ENCODE measurements around the gene WNK2.

WNK2 gene

DNA sequence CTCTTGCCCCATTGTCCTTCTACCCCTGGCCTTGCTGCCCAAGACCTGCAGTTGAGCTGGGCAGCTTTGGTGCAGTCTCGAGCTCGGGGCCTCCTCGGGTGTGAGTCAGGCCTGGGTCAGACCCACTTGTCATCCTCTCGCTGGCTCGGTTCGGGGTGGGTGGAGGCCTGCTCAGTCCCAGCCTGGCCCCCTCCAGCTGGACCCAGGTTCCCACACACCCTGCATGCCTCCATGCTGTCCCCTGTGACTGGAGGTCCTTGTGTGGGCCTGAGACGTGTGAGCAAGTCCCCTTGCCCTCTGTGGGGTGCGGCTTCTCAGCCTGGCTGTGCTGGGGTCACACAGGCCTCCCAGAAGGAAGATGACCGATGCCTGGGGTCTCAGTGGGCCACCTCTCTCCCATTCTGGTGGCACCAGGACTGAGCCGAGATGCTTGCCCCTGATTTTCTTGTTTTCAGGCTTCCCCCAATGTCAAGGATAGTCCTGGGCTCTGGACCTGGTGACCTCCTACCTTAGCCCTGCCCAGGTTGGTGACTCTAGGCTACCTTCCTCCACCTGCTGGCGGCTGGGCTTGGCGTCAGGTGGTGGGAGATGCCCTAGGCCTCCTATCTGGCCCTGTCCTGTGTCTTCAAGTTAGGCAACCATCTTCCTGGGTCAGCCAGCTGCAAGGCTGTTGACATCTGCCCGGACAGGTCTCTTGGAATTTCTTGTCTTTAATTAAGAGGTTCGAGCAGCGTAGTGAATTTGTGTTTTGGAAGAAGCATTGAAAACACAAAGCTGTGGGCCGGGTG, 15.1 kb downstream of the WNK2 start:
- DNase-seq (ENCODE audit: low spot score) (no peak), FAIRE-seq (no peak)

DNA sequence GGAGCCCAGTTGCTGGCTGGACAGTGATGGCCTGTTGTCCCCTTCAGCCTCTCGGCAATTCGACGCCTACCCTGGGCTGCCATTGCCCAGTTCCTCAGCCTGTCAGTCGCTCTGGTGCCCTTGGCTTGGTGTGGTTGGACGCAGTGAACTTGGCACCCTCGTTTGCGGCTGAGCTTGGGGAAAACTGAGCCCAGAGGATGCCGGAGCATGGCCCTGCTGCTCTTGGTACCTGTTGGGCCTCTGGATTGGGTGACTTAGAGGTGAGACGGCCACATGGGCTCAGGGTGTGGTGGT, 16.5 kb downstream of the WNK2 start:
- DNase-seq (ENCODE audit: low spot score) (no peak), FAIRE-seq (no peak)

DNA sequence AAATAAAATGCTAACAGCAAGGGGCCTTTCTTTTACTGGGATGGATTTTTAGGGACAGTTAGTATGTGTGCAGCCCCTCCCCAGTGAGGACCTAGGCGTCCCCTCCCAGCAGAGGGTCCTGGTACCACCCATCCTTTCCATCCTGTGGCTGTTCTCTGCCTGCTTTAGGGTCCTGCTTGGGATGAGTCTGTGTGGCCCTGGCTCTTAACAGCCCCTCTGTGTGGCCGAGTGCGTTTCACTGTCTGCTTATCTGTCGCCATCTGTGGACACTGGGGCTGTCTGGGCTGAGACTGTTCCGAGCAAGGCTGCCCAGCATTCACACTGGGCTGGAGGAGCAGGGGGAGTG, 17.0 kb downstream of the WNK2 start:
- FAIRE-seq (no peak), DNase-seq (ENCODE audit: low spot score) (no peak)

DNA sequence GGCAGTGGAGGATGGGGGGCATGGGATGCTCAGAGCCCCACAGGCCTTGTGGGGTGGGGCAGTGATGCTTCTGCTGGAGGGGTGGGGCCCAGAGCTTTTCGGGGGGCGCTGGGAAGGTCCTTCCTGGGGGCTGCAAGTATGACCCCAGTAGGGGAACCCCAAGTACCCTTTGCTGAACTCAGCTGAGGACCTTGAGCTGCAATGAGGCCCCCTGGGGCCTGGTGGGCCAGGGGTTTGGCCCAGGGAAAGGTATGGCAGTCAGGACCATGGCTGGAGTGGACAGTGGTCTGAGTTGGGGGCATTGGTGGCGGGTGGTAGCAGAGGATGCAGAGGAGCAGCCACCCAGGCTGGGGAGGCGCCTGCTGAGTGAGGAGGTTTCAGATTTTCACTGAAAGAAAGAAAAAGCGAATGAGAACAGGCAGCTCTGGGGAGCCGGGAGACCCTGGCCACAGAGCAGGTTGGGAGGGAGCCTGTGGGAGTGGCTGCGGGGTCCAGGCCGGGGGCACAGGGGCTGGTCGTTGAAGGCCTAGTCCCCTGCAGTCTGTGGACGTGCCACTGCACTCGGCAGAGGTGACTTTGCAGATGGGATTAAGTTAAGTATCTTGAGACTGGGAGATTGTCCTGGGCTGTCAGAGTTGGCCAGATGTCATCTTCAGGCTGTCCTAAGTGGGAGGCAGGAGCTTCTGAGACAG, 19.2 kb downstream of the WNK2 start:
- FAIRE-seq (no peak), DNase-seq (ENCODE audit: low spot score) (no peak)

DNA sequence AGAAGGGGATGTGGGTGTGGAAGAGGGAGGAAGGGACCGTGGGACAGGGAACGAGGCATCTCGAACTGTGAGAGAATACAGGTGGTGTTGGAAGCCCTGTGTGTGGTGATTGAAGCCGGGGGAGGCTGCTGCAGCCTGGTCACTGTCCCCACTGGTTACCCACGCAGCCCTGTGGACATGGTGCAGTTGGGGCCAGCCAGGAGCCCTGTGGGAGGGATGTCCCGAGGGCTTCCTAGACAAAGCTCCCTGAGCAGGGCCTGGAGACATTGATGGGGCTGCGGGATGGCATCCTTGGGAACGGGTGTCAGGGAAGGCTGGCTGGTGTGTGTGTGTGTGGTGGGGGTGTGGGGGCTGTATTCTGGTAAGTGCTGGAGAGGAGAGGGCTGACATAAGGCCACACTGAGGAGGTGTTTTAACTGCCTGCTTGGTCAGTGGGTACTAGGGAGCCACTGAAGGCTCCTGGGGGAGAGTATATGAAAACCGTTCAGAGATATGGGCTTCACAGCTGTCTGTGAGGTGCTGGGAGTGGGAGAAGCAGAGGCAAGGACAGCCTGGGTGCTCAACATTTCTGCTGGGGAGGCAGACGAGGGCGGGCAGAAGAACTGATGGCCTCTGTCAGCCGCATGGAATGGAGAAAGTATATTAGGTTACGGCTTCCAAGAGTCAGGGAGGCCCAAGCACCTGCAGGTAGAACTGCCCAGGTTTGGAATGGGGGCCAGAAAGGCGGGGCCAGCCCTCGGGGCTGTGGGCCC, 20.0 kb downstream of the WNK2 start:
- DNase-seq (ENCODE audit: low spot score): no peak
- no peak for FAIRE-seq

DNA sequence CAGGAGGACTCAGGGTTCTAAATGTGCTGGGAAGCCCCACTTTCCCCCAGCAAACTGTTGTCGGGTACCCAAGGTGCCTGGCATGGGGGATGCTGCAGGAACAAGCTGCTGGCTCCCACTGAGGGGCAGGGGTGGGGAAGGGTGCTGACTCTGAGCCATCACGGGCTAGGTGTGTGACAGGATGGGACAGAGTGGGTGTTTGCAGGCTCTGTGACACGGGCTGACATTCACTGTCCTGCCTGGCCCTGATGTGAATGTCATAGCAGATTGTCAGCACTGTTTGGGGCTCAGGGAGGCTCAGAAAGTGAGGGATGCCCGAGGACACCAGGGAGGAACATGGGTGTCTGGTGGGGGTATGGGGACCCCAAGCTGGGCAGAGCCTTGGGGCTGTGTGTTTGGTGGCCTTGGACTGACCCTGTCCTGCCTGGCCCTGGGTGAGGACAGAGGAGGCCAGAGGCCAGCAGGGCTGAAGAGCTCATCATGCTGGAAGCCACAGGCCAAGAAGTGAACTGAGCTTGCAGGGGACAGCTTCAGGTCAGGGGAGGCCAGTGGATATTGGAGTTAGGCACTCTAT, 20.6 kb downstream of the WNK2 start:
- DNase-seq (ENCODE audit: low spot score) (no peak), FAIRE-seq (no peak)

DNA sequence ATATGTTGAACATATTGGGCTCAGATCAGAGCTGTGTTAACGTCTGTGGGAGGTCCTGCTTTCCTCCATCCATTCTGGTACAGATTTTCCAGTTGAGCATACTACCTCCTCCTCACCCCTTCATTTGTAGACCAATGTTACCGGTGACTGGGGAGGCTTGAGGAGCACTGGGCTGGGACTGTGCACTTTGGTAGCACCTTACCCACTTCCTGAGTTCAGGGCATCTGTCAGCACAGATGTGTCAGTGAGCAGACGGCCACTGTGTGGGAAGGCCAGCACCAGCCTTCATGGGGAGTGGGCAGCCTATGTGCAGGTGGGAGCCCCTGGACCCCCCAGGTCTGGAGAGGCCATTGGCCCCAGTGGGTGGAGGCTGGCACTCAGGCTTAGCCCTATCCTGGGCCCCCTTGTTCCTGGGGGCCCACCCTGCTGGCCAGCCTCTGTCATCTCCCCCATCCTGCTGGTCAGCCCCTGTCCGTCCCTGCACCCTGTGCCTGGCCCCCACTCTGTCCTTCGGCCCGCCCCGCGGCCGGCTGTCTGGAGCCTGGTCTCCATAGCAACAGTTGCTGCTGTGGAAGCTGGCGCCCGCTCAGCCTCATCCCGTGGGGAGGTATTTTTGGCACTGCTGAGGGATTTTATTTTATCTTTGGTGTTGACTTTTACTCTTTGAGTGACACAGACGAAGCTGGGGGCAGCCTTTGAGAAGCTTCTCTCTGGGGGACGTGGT, 21.3 kb downstream of the WNK2 start:
- FAIRE-seq: no peak
- DNase-seq (ENCODE audit: low spot score): no peak

DNA sequence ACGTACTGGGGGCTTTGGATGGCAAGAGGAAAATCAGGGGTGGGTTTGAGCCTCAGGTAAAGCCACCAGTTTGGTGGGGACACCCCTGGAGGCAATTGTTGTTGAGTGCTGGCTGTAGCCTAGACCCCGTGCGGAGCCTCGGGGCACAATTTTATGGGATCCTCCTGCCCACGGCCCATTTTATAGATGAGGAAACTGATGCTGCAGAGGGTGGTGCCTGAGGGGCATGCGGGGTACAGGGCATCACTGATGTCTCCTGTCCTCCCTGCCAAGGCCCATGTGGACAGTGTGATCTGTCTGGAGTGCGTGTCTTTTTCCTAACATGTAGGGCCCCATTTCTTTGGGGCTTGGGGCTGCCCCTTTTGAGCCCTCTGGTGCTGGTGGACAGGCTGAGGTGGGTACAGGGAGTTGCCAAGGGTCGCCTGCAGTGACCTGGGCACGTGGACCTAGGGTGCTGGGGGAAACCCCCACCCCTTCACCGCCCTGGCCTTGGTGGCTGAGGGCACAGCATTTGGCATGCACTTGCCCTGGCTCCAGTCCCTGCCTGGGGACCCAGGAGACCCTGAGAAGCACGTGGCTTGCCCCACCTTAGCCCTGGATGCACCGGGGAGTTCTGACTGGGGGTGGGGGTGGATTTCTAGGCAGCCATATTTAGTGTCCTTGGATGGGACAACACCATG, 22.1 kb downstream of the WNK2 start:
- no peak for FAIRE-seq
- DNase-seq (ENCODE audit: low spot score): no peak

DNA sequence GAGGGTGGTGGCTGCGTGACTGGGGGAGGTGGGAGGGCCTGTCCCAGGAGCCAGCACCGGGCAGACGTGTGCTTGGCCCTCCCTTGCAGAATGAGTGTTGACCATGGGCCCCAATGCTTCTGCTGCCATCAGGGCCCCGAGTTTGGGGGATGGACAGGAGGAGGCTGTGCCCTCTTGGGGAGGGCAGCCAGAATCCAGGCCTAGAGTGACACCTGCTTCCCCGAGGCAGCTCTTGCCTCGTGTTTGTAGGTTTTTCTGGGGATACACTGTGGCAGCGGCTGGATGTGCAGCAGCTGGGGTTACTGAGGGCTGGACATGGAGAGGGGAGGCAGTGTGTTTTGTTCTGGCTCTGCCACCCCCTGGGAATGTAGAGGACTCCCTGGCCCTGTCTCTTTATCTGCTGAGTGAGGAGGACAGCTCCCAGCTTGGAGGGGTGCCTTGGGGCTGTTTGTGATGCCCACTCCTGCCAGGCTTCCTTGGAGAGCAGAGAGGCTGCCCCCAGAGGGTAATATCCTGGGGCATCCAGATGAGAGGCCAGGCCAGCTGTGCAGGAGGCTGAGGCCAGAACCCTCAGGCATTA, 22.7 kb downstream of the WNK2 start:
- DNase-seq (ENCODE audit: low spot score): no peak

DNA sequence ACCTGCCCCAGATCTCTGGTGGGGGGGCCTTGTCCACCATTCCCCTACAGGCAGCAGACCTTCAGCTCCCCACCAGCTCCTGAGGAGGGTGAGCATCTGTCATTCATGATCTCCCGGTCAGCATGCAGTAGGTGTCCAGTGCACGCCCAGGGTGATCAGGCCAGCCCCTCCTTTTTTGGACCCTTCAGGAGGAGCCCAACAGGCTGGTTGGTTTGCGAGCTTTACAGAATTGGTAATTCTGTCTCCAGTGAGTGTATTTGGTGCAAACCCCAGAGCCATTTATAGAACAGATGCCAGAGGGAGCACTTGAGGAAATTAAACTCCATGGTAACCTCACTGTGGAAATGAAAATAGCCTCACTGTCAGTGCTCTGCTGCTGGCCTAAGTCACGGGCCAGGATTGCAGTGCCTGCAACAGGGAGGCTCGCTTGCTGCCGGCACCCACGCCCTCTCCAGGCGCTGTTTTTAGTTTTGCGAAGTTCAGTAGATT, 23.4 kb downstream of the WNK2 start:
- no peak for FAIRE-seq
- DNase-seq (ENCODE audit: low spot score): no peak

More for the DNA sequence above, 22.7 kb downstream of the WNK2 start:
- no peak for FAIRE-seq

DNA sequence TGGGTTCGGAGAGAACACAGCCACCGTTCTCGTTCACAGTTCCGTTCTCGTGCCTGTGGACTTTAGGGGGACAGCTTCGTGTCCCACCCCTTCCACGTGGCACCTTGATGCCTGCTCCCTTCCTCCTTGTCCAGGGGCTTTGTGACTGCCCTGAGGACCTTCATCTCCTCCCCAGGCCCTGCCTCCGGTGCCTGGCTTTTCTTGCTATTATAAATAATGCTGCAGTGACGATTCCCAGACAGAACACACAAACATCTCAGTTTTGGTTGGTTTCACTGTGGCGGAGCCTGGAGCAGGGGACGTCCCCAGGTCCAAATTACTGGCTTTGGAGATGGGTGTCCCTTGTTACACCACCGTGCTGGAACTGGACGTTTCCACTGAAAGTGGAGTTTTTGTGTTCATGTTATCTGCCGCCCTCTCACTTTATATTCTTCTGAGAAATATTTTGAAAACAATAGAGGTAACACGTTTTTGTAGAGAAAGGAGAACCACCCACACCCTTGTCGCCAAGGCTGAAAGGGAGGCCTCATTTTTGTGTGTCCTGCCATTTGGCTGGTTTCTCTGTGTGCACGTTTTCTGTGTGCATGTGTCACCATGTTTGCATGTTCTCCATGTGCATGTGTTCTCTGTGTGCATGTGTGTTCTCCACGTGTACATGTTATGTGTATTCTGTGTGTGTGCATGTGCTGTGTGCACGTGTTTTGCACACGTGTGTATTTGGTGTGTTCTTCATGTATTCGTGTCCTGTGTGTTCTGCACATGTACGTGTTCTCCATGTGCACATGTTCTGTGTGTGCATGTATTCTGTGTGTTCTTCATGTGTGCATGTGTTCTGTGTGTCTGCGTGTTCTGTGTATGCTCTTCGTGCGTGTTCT, 24.2 kb downstream of the WNK2 start:
- DNase-seq (ENCODE audit: low spot score): no peak
- FAIRE-seq: peak; percentile 89

DNA sequence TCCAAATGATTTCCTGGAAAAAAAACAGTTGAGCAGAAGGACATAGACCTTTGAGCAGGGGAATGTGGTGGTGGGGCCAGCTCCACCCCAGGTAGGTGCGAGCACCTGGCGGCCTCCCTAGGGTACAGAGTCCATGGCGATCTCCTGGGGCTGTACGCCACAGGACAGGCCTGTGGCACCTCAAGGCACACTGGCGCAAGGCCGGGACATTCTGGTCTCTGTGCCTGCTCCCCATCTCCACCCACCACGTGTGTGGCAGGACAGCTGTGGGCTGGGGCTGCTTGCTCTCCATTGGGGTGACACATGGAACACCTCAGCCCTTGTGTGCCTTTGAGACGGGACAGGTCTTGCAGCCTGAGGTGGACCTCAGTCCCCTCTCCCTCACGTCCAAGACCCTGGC, 25.2 kb downstream of the WNK2 start:
- no peak for DNase-seq (ENCODE audit: low spot score)
- no peak for FAIRE-seq

DNA sequence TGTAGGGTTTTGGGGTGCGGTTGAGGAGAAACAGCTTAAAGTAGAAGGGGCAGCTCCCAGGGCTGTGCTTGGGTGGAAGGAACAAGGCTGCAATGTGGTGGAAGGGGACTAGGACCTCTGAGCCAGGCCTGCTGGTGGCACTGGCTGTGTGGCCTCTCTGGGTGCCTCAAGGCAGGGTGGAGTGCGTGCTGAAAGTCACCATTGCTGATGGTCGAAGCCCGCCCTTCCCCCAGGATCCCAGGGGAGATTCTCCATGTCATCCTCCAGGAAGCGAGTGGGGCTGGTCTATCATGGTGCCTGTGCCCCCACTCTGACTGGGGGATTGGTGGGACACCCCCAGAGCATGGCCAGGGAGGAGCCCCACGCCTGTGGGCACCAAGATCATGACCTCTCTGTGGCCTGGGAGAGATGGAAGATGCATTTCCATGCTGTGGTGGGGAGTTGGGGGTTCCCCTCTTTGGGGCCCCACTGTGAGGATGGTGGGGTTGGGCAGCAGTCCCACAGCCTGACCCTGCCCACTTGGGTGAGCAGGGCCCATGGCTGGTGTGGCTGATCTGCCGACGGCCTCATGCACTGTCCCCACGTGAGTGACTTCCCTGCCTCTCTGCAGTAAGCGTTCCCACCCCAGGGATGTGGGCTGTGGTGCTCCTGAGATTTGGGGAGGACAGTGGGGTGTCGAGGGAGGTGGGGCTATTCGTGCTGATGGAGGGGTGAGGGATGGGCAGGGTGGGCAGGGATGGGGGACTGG, 25.8 kb downstream of the WNK2 start:
- no peak for FAIRE-seq
- DNase-seq (ENCODE audit: low spot score): no peak

DNA sequence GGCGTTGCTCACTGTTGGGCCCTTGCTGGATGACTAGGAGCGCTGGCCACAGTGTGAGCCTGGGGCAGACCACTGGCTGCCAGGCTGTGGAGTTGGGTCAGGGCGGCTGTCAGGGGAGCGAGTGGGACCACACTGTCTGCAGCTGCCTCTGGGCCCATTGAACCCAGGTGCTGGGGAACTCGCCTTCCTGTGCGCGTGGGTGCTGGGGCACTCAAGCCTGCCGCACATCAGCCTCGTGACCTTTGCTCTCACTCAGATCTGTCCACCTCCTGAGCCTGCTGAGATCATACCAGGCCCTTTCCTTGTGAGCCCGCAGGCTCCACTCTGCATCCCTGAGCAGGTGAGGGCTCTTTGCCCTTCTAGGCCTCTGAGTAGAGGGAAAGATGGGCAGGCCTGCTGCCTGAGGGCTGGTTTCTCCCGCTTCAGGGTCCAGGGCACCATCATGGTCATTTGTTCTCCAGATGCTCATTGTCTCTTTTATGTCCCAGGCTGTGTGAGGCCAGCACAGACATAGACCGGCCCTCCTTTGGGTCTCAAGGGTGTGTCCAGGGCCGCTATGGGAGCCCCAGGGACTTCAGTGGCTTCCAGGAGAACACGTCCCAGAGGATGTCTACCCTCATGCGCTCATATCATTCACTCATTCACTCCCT, 26.5 kb downstream of the WNK2 start:
- DNase-seq (ENCODE audit: low spot score) (no peak), FAIRE-seq (no peak)

DNA sequence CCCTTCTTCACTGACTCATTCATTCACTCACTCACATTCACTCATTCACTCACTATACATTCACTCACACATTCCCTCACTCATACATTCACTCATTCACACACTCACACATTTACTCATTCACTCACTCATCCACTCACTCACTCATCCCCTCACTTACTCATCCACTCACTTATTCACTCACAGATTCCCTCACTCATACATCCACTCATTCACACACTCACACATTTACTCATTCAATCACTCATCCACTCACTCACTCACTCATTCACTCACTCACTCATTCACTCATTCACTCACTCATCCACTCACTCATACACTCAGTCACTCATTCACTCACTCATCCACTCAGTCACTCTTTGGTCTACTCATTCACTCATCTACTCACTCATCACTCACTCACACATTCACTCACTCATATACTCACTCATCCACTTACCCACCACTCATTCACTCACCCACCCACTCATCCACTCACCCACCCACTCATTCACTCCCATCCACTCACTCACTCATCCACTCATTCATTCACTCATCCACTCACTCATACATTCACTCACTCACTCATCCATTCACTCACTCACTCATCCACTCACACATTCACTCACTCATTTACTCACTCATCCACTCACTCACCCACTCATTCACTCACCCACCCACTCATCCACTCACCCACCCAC, 27.2 kb downstream of the WNK2 start:
- FAIRE-seq (peak; percentile 61), DNase-seq (ENCODE audit: low spot score) (no peak)

DNA sequence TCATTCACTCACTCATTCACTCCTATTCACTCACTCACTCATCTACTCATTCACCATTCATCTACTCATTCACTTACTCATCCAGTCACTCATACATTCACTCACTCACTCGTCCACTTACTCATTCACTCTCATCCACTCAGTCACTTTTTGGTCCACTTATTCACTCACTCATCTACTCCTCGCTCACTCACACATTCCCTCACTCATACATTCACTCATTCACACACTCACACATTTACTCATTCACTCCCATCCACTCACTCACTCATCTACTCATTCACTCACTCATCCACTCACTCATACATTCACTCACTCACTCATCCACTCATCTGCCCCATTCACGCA, 27.7 kb downstream of the WNK2 start:
- FAIRE-seq: peak; percentile 90
- DNase-seq (ENCODE audit: low spot score): no peak

DNA sequence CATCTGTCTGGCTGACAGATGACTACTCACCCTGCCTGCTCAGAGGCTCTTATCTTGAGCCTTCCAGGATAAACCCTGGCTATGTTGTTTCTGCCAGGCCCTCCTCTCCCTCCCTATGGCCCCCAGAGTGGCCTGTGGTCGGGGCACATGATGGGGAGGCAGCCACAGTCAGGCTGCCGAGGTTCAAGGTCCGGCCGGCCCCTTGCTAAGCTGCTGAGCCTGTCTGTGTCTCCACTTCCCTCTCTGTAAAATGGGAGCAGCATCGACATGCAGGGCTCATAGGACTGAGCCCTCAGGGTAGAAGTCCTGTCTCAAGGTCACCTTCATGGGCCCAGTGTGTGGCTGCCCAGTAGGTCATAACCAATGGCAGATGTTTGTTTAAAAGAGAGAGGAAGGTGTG, 28.5 kb downstream of the WNK2 start:
- DNase-seq (ENCODE audit: low spot score): no peak
- no peak for FAIRE-seq

DNA sequence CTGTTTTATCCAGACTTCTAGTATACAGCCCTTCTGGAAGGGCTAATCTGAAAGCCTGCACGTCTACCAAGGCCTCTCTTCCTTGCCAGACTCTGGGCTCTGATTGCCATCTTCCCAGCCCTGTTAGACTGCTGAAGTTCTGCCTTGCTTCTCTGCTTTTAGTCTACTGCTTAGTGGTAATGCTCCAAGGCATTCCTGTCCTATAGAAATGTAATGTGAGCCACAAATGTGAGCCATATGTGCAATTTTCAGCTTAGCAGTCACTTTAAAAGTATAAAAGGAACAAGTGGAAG, 32.1 kb downstream of the WNK2 start:
- FAIRE-seq (no peak), DNase-seq (ENCODE audit: low spot score) (no peak)

Data from urothelium cell line (cell line).